ENCODE results near the gene AKAP13.

The AKAP13 gene

DNA sequence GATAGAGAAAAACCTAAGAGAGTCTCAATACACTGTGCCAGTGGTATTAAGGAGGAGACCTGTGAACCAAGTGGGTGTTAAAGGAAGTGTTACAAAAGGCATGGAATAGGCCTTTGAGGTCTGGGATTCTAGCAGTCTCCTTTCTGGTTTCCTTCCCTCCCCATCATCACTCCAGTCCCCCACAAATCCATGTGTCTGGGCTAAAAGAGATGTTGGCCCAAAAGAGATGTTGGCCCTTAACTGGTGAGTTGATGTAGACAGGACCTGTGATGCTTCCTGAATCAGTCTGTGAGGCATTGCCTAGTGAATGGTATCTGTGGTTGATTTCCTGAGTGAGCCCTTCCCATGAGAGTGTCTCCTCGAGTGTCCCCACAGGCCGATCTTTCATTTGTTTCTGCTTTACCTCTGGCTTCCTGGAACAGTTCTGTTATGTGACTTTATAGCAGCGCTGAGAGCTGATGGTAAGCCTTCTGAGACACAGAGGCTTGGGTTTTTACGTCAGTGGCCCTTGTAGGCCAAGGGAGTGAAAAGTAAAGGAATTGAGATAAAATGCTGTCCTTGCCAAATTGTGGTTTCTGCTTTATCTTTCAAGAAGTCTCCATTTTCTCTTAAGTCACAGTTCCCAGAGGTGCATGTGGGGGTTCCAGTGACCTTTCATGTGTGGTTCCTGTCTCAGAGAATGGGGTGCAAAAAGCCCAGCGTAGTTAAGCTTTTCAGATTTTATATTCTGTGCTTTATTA is 326.5 kb downstream of the AKAP13 start:
- DNase-seq (ENCODE audit: low read depth) = no peak

DNA sequence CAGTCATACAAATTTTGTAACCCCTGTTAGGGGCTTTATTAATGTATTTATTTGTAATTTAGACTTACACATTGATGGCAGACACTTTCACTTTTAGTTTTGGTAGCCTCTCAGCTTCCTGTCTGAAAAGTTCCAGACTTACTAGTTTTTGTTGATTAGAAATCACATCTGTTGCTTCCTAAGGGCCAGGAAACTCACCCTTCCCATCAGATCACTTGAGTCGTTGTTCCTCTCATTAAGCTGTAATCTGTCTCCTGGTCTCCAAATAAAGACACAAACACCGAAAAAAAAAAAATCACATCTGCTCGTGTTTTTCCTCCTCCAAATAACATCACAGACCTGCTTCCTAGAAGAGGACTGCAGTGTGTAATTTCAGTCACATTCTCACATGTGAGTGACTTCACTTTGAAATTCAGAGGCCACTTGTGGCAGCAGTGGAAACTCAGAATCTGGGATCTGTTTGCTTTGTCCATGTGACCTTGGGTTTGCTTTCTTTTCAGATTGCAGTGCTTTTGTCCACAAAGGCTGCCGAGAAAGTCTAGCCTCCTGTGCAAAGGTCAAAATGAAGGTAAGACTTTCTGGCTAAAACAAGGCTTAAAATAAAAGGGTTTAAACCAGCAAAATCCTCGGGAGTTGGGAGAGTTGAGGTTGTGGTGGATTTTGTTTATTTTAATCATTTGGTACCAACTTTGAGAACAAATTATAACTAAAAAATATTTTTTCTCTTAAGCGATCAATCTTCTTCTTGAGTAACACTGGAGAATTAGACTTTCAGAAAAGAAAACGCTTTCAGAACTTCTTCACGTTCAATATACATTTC is 327.3 kb downstream of the AKAP13 start:
- DNase-seq (ENCODE audit: low read depth) = no peak

DNA sequence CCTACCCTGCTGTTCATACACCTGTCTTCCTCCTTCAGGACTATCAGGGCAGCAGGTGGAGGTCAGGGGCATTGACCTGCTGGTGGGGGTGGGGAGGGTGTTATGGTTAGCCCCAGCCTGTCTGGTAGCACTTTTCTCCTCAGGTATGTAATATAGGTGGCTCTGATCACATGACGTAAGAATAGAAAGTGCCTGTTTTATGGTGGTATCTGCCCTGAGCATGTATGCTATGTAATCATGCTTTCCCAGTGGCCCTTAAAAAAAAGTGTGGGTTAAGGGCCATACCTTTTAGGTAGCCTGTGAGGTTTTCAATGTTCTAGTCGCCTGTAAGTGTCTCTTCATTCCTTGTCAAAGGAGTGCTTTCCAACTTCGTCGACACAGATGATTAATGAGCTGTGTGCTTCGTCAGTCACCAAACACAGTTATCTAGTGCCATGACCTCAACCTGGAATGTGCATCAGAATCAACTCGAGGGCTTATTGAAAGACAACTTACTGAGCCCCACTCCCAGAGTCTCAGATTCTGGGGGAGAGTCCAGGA is 328.1 kb downstream of the AKAP13 start:
- DNase-seq (ENCODE audit: low read depth) = no peak

DNA sequence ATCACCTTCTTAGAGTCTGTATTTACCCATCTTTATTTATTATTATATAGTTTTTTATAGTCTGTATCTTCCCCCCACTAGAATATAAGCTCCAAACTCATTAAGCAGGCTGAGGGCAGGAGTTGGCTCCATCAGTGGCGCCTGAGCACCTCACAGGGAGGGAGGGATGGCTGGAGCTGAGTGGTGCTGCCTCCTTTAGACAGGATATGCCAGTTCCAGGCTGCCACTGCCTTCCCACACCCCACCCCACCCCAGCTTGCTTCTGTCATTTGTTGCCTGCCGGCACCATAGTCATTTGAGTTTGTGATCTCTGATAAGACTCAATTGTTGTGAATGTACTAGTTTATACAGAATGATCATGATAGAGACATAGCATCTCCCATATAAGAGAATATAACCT is 328.8 kb downstream of the AKAP13 start:
- no peak for DNase-seq (ENCODE audit: low read depth)

DNA sequence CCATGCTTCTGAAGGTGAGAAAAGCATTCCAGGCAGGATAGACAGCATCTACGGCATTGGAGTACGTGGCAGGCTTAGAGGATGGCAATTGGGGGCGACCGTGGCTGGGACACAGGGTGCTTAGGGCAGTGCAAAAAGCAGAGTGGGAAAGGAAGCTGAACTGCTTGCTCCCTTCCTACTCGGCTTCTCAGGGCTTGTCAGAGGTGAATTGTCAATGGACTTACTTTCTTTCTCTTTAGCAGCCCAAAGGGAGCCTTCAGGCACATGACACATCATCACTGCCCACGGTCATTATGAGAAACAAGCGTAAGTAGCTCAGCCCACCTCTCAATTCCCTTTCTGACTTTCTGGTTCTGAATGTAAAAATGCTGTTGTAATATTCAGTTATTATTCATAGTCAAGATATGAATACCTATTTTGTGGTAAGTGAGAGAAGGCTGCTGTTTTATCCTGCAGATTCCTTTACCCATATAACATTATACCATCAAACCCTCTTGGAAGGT is 330.0 kb downstream of the AKAP13 start:
- no peak for DNase-seq (ENCODE audit: low read depth)

DNA sequence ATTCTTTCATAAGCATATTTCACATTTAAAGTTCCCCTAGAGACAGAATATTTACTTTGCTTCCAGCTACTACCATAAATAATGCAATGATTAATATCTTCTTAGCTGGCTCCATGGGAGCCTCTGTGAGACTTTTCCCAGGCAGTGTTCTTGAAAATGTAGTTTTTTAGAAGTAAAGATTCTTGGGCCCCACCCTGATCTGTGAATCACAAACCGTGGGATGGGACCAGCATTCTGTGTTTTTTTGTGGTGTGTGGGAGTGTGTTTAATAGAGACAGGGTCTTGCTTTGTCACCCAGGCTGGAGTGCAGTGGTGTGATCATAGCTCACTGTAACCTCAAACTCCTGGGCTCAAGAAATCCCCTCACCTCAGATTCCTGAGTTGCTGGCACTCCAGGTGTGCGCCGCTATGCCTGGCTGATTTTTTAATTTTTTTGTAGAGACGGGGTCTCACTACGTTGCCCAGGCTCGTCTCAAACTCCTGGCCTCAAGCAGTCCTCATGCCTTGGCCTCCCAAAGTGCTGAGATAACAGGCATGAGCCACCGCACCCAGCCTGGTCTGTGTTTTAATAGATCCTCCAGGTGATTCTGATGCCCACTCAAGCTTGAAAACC is 331.3 kb downstream of the AKAP13 start:
- DNase-seq (ENCODE audit: low read depth) = no peak

DNA sequence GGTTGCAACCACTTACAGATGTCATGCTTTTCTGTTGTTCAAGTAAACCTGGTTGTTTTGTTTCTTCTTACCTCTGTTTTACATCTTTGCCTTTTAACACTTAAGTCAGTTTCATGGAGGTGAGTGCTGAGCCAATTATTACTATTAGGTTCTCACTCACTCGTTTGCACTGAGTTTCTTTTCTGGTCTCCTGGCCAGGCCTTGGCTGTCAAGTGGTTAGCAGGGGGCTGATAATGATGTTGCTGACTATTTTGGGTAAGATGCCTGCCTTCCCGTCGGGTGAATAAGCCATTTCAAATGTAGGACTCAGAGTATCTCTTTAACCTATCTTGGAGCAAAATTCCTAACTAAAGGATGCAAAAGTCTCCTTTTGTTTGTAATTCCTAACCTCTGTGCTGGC is 335.9 kb downstream of the AKAP13 start:
- DNase-seq (ENCODE audit: low read depth) = no peak

DNA sequence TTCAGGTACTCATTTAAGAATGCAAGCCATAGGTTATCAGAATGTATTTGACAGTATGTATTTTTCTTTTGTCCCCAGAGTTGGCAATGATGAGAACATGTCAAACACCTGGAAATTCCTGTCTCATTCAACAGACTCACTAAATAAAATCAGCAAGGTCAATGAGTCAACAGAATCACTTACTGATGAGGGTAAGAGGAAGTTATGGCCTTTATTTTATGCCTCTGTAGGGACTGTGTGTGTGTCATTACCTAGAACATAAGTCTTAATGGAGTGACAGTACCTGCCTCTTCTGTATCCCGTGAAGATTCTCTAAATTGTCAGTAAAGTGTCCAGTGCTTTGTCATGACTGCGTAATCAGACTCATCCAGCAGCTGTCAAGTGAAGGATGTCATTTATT is 336.8 kb downstream of the AKAP13 start:
- no peak for DNase-seq (ENCODE audit: low read depth)

DNA sequence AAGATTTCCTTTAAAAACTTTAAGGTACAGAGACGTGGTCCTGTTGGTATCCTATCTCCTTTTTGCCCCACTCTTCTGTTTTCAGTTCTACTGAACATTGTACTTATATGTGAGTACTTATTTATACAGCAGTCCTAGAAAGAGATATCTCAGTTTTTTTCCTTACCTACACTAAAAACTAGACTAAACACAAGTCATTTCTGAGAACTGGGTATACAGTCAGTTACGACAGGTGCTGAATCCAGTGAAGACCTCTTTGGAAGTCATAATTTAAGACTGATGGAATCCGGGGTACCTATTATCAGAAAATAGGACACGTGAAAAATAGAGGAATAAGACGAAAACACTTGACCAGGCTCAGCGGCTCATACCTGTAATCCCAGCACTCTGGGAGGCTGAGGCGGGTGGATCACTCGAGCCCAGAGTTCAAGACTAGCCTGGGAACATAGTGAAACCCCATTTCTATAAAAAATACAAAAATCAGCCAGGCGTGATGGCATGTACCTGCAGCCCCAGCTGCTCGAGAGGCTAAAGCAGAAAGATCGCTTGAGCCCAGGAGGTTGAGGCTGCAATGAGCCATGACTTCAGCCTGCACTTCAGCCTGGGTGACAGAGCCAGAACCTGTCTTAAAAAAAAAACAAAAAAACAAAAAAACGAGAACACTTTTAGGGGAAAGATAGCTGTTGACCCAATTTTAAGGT is 338.0 kb downstream of the AKAP13 start:
- no peak for DNase-seq (ENCODE audit: low read depth)

DNA sequence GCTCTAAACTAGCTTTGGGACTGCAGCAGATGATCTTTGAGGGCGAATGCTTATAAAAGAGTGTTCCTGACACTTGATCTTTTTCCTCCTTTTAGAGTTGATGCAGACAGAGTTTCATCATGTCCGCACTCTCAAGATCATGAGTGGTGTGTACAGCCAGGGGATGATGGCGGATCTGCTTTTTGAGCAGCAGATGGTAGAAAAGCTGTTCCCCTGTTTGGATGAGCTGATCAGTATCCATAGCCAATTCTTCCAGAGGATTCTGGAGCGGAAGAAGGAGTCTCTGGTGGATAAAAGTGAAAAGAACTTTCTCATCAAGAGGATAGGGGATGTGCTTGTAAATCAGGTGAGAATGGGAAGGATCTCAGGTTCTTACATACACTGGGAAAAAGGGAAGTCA is 338.6 kb downstream of the AKAP13 start:
- no peak for DNase-seq (ENCODE audit: low read depth)

DNA sequence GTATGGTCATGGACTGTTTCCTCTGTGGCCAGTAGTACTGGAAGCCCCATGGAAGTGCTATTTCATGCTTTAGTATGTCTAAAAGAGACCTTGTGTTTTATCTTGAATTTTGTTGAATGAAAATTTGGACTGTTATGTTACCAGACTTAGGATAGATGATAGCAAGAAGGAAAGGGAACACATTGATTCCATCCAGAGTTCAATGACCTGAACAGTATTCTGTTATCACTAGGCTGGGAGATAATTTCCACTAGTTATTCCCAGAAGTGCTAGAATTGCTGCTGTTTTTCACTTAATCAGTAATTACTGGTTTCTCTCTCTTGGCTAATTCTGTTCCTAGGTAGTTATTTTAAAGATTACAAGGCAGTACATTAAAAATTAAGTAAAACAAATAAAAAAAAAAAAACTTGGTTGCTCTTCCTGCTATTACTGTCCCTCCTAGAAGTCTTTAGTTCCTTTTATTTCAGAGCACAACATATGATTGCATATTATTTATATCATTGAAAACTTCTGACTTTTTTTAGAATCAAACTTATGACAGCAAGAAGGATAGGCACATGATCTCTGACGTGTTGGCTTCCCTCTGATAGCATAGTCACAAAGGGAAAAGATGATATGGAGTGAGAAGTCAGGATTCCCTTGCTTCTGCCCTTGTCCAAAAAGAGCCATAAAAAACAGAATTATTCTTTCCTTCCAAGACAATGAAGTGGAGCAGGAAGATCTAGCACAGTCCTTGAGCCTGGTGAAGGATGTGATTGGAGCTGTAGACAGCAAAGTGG is 342.2 kb downstream of the AKAP13 start:
- DNase-seq (ENCODE audit: low read depth) = no peak

DNA sequence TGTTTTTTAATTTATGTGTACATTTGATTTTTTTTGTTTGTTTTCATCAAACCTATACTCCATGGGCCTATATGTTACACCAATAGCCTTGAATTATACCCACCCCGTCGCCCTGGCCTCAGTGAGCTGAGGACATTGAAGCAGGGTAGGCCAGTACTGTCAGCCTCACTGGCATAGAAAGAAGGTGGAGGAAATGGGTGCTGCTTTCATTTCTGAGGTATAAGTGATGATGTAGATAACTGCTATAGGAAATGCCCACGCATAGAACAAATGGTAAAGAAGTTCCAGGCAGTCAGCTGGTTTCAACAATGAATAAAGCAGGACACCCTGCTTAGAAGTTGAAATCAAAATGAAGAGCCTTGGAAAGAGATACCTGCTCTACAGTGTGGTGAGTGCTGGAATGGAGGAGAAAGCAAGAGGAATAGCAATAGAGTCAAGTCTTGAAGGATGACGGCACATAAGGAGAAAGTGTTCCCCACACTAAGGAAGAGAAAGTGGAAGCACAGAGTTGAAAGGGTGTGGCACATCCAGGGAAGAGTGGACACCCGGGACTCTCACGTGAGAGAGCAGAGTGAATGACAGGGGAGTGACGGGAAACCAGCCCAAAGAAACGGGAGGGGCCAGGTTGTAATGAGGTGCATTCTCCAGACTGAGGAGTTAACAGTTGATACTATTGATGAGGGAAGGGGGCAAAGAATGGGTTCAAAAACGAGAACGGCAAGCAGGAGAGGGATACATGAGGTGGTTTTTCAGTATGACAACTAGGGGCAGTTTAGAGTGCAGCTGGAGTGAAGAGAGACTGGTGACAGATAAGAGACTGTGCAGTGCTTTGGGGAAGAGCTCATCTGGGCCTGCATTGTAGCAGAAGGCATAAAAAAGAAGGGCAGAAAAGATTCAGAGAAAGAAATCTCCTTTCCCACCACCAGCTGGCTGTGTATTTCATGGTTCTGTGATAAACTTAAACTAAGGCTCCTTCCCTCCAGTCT is 343.9 kb downstream of the AKAP13 start:
- DNase-seq (ENCODE audit: low read depth) = no peak

DNA sequence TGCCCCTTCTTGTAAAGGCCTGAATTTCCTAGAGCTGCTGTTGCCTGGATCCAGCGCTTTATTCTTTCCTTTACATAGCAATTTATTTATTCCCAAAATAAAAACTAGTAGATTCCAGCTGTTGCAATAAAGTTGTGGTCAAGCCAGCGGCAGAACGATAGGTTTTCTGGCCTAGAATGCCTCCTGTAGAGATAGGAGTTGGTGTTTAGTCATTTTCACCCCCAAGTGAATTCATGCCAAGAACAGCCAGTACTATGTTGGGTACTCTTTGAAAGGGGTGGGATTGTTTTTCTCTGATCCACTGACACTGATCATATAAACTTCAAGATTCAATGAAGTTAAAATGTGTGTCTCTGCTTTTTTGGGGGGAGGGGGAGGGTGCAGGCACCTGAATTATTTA is 344.6 kb downstream of the AKAP13 start:
- DNase-seq (ENCODE audit: low read depth) = no peak

DNA sequence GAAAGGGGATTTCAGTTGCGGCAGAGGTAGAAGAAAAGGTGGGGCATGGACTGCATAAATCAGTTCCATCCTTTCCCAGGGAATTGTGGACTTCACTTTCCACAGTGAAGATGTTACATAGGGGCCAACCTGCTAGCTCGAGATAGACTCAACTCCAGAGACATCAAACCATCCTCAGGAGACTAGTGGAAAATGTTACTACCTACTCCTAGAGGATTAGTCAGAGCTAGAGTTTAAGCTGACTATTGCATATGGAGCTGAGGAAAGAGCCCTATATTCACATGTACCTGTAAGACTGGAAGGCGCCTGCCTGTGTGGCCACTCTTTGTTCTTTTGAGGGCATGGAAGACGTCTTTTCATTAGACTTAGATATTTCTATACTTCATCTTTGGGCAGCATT is 345.2 kb downstream of the AKAP13 start:
- DNase-seq (ENCODE audit: low read depth) = no peak

DNA sequence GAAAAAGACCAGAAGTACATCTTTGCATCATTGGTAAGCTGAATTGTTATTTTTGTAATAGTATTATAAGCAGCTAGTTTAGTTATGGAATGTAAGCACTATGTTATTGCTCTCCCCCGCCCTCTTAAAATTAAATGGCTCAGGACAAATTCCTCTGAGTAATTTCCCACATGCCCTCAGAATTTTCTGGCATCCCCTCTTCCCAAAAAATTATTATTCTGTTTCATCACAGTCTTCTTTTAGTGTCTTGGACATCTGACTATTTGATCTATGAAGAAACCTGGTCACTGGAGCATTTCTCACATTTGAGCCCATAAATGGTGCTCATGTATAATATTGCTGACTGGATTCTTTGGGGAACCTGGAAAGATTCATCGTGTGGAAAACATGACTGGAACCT is 346.1 kb downstream of the AKAP13 start:
- no peak for DNase-seq (ENCODE audit: low read depth)

DNA sequence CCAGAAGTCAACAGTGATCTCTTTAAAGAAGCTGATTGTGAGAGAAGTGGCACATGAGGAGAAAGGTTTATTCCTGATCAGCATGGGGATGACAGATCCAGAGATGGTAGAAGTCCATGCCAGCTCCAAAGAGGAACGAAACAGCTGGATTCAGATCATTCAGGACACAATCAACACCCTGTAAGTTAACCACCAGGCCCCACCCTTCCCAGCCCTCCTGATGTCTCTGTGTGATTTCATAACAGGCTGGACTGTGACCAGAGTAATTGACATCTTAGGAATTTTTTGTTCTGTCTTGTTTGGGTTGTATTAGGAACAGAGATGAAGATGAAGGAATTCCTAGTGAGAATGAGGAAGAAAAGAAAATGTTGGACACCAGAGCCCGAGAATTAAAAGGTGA is 346.7 kb downstream of the AKAP13 start:
- DNase-seq (ENCODE audit: low read depth) = no peak

DNA sequence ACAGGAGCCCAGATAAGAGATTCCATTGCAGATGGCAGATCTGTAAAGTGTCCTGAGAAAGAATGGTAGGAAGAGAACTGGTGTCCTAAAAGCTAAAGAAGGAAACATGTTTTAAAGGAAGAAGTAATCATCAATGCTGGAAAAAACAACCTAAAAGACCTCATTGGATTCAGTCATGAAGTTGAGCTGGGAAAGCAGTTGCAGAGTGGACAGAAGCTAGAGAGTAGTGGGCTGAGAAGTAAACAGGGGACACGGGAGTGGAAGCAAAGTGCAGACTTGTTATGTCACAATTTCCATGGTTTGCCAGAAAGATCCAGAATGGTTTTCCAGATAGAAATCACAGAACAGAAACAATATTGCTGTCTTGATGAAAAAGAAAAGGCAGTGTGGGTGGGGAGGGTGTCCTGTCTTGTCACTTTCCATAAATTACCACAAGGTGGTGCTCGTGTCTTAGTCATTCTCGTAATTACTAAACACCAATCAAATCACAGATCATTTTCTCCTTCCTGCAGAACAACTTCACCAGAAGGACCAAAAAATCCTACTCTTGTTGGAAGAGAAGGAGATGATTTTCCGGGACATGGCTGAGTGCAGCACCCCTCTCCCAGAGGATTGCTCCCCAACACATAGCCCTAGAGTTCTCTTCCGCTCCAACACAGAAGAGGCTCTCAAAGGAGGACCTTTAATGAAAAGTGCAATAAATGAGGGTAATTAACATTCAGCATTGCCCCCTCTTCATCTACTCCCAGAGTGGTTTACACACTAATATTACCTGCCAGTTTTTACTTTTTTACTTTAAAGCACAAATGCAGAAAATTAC is 349.8 kb downstream of the AKAP13 start:
- DNase-seq (ENCODE audit: low read depth) = peak; percentile 30

DNA sequence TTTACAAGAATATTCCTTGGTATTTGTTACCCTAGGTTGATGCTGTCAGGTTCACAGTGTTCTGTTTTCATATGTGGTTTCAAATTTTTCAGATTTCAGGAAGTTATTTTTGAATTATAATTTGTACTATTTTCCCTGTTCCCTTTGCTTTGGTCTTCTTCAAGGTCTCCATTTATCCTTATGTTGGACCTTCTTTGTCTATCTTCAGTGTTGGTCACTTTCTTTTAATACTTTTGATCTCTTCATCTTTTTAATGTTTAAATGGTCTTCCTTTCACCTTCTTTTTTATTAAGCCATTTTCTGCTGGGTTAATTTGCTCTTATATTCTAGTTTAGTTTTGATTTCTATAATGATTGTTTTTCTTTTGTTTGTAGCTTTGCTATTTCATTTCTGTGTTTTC is 353.0 kb downstream of the AKAP13 start:
- DNase-seq (ENCODE audit: low read depth) = no peak

DNA sequence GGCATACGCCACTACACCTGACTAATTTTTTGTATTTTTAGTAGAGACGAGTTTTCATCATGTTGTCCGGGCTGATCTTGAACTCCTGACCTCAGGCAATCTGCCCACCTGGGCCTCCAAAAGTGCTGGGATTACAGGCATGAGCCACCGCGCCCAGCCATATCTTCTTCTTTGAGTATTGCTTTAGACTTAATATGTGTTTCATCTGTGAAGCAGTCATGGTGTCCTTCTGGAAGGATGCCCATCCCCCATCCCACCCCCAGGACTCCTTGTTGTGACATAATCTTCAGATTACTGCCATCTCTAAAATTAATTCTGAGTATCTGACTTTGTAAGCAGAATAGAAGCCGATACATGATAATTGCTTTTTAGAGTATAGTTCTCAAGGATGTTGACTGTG is 356.7 kb downstream of the AKAP13 start:
- DNase-seq (ENCODE audit: low read depth) = no peak
